GM18508 (cell line): ENCODE results near the gene ACTR8.

Experiments used
- ATAC-seq: cut with Tn5 transposase; IDR thresholded peaks from one replicate; pipeline ENCODE4 v1.9.1; 2021; ENCODE audit warnings: moderate number of reproducible peaks; ENCODE audit not compliant: insufficient read depth, unreplicated experiment

ACTR8 gene

GRCh38 chr3:53818221-53819162 lies 63.5 kb downstream of the ACTR8 start:
- no peak for ATAC-seq

- no peak for ATAC-seq
These were observed 64.1 kb downstream of the ACTR8 start for GRCh38 chr3:53817809-53818208.

DNA sequence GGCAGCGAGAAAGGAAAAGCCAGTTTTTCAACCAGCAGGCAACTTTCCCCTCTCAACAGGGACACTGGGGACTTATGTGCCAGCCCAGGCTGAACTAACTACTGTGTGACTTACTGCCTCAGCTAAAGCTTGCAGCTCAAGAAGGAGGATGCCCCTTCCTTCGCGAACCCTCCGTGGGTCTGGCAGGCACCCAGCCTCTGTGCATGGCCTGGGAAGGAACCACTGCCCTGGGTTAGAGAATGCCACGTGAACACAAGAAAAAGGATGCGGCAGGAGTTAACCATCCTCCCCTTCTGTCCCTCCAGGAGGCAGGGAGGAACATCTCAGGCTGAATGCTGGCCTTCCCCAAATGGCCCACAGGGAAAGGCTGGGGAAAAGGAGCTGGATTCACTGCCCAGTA lies 64.7 kb downstream of the ACTR8 start:
- no peak for ATAC-seq
